DMS53 (cell line): Measurements from ENCODE around the gene SUGCT.
"Not testable (repeated sequence)": the region's sequence is repeated elsewhere in the genome, so short reads cannot be mapped to it uniquely, and the experiment has no call there.

ENCODE experiments used
- DNase-seq: peaks from one replicate; lab custom pipeline; 2025; lab: John Stamatoyannopoulos, UW

Gene SUGCT

DNA sequence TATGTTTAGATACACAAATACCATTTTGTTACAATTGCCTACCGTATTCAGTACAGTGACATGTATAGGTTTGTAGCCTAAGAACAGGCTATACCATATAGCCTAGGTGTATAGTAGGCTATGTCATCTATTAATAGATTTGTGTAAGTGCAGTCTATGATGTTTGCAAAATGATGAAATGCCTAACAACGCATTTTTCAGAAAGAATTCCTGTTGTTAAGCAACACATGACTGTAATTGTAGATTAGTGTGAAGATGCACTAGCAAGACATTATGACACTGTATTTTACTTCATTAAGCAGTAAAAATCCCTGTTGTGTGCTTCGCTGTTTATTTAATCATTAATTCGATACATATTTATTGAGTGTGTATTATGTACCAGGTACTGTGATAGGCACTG is 446.0 kb downstream of the SUGCT start:
- DNase-seq = no peak

DNA sequence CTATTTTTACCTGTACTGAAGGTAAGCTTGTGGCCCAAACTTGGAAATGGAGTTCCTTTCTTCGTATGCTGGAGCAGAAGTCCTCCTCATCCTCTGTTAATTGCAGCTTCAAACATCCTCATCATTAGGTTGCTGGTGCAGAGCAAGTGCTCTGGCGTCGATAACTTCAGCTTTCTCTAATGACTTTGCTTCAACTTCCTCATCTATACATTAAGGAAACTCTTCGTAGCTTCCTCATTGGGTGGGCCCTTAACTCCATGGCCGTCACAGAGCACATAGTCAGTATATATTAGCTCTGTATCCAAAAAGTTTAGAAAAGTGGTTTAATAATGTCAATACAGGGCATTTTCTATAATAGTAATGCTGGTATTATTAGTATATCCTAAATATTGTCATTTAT is 447.7 kb downstream of the SUGCT start:
- no peak for DNase-seq

DNA sequence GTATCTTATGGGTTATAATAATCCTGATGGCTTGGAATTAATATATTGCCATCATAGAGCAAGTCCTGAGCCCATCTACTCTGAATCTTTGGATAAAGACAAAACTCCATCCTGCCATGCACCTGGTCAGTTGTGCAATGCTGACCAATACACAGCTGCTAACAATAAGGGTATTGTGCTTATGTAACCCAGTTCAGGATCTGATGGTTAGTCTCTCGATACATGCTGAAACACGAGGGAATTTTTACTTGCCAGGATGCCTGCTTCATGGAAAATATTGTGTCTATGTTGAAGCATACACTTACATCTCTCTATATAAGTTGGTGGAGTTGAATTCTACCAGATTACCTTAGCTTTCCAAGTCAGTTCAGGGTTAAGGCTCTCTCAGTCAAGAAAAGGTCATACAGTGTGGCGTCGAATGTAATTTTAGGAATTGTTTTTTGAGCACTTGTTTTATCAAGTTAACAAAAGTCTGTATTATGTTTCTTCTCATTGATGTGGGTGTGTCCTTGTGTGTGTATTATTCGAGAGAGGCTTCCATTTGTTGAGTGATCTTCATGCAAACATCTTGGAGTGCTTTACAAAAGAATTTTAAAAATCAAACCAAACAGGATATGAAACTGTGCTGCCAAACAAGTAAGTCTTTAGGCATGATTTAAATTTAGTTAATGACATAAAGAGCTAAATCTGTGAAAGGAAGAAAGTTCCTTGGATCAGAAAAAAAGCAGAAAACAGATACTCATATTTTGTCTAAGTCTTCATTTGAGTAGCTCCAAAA is 449.1 kb downstream of the SUGCT start:
- no peak for DNase-seq

DNA sequence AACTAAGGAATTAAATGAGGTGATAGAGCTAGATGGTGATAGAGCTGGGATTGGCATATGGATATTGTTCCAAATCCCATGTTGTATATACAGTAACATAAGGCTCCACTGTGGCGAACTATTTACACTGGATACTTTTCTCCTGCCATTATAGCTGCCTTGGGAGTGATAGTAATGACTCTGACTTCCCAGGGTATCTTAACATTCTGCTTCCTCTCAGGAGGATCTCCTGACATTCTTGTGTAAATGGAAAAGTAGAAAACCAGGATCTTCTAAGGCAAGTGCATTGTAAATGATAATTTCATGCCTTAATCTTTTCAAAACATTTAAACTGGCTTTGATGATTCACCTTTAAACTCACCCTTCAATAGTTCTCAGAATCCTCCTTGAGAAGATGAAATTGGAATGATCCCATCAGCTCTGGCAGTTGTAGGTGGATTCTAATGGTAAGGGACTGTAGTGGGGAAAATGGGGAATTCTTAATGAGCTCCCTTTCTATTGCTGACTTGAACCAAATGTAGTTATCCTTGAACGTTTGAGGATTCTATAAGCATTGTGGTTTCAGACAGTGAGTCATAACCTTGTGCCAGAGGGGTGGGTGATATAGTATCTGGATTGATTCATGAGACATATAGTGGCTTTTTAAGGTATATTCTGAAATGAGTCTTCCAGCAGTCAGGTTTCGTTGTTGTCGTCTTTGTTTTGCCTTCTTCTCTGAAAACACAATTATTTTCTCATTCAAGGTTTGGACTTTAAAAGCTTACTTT is 450.0 kb downstream of the SUGCT start:
- DNase-seq = no peak

DNA sequence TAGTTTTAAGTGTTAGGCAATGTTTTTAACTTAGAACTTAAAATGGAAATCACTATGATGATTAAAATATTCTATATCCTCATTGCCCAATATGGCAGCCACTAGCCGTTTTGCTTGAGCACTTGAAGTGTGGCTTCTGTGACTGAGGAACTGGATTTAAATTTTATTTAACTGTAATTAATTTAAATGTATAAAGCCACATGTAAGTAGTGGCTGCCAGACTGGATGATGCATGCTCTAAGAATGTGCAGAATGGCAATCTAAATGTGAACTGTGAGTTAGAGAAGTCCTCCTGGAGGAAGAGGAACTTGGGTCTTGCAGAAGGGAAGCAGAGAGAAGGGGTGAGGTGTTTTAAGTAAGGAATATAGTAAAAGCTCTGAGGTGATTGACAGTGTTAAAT is 451.4 kb downstream of the SUGCT start:
- DNase-seq = no peak

DNA sequence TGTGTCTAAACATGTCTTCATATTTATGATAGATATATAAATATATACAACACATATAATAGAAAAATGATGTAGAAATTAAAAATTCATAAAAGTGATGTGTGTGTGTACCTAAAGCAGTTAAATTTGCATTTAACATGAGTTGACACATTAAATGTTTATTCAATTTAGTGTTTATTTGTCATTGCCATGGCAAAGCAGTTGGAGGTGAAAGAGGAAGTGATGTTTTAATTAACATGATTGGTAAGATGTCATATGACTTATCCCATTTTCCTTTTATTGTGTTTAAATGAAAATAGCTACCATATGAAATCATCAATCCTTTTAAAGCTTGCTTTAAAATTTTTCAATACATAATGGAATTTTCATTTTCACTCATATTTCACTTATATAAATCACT is 452.6 kb downstream of the SUGCT start:
- peak; percentile 56 for DNase-seq

DNA sequence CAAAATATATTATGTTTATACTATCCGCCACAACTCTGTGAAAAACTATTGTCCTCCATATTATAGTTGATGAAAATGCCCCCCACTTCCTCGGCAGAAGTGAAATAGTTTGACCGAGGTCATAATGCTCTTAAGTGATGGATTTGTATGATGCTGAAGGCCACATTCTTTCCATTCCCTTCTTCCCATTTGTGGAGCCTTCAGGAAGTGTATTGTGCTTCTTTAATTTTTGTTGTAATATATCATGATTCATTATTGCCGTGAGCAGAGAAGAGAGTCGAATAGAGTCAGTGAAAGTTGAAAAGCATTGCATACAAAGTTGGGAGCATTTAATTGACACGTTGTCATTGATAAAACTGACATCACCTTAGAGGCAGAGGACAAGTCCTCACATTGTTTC is 460.3 kb downstream of the SUGCT start:
- no peak for DNase-seq

DNA sequence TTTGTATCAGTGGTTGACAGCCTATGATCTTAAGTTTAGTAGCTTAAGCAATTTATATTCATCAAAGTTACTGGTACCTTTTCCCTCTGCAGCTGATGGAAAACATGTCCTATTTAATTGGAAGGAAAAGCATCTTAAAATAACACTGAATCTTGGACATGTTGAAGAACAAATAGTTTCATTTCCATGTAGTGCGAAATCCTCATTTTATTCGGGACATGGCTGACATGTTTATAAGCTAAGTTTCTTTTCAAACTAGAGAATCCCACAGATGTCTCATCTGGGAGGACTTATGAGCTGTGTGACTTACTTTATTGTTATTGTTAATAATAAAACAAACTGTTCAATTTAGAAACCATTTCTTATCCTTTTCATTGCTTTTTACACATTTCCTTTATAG is 461.0 kb downstream of the SUGCT start:
- no peak for DNase-seq

DNA sequence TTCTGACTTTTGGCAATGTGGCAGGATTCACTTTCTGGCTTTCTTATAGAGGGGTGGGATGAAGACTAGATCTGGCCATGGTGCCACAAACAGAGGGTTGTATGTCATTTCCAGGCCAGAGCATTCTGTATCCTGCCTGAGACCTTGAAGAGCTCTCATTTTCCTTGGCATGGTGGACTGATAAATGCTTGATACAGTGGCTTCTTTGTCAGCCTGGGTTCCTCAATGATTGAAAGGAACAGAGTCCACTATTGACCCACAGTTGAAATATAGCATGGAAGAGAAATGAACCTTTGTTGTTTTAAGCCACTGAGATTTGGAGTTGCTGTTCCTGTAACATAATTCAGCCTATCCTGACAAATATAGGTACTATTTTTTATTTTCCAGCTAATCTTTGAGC is 462.7 kb downstream of the SUGCT start:
- DNase-seq = no peak

DNA sequence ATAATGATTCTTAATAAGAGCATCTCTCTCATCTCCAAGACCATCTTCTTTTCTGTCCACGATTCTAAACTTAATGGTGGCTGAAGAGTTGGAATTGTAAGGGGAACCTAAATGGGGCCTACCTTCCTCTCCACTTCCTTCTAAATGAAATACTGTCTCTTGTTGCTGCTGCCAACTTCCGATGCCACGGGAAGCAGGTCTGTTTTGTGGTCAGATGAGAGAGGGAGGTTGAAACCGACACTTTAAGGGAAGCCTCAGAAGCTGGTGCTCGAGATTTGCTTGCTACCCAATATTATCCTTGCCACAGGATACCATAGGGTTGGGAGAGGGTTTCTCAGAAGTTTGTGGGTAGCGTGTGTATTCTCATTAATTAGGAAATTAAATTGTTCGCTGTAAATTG is 464.1 kb downstream of the SUGCT start:
- no peak for DNase-seq

DNA sequence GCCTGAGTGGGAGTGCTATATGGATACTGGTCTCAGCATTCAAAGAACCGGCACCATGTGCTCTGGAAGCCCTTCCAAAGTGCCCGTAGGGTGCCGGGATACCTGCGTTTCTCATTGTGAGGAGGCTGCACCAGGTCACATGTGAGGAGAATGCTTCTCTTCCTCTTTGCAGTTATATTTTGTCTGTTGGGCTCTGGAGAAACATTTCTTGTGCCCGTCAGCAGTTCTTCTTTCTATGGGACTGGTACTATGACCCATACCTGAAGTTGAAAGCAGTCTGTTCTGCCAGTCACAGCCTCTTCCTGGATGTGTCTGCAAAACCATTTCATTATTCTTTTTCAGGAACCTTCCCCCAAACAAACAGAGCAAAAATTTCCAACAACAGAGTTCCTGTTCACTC is 465.0 kb downstream of the SUGCT start:
- no peak for DNase-seq

DNA sequence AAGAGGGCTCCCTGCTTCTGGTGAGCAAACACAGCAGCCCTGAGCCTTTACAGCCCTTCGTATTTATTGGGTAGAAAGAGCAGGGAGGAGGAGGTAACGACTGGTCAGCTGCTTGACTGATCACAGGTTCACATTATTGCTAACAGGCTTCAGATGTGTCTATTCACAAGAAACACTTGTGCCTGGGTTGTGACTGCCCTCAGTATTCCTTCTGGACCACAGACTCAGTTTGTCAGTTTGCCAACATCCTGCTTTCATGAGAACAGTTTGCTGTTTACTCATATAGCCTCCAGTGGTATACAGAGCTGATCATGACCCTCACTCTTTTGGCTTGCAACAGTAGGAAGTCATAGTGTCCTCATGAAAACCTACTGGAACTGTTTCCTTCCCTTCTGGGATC is 467.5 kb downstream of the SUGCT start:
- DNase-seq = not testable (repeated sequence)

DNA sequence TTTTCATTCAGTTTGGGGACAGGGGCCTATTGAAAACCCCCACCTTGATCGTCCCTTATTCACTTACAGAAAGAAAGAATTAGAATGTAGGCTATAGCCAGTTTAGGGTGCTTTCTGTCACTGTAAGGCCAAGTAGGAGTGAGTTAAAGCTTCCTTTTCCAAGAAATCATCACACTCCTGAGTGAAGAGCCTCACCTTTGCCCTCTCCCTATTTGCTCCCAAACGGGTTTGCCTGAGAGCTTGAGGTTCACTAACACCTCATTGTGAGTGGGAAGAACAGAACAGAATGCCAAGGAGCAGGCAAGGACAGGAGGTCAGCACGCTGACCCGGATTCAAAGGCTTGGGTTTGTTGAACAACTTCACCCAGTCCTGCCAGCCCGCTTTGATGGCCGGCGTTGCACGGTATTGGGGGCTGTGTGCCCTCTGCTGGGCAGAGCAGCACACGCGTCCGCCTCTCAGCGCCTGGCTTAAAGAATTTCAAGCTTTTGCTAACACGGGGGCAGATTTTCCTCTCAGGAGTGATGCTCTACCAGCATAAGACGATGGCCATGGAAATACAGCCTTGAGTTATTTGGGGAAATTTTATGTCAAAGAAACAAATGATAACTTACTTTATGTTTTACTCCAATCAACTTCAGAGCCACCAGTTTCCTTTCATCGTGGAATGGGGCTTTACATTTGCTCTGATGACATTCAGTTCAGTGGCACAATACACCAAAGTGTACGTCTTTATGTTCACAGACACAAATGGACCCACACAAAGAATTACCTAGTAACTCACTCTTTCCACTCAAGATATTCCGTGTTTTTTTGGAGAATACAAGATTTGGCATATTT is 470.0 kb downstream of the SUGCT start:
- DNase-seq = peak; percentile 75

DNA sequence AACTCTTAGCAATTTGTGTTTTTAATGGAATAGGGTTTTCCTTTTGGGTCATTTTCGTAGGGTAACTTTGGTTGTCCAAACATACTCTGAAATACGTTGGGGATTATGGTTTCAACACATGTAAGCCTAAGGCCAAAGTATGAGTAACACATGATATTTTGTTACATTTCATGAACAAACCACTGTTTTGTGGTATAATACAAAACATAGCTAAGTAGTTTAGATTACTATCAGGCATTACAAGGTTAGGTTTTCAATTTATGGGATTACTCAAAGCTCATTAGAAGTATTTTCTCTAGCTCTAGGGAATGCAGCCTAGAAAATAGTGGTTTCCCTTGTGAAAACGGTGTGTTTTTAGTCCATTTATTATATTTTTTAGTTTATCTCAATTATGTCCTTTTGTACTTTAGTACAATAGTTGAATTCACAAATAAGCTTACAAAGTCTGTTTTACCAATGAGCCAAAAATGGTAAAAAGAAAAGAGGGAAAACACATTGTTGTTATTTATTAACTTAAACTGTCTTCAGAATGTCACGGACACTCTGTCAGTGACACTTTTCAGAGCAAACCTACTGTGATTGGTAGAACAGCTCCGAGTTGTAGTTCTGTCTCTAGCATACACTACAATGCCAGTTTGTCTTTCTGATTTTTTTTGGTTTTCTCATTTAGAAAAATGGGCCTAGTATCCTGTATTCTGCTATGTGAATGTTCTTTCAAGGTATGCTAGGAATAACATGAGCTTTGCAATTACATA is 473.7 kb downstream of the SUGCT start:
- no peak for DNase-seq

DNA sequence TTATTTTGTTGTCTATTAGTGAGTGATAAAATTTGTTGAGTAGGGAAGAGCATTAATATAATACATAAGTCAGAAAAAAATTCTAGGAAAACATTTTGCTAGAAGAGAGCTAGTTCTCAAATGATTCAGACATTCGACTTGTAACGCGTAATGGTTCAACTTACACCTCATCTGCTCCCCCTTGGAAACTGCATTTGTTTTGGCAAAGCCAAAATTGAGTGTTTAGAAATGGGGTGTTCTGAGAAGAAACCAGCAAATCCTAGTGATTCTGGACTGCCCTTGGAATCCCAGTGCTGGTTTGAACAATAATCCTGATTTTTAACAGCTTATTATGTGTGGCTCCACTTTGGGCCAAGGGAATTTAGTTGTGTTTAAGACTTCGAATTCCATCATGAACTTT is 475.7 kb downstream of the SUGCT start:
- DNase-seq = no peak

DNA sequence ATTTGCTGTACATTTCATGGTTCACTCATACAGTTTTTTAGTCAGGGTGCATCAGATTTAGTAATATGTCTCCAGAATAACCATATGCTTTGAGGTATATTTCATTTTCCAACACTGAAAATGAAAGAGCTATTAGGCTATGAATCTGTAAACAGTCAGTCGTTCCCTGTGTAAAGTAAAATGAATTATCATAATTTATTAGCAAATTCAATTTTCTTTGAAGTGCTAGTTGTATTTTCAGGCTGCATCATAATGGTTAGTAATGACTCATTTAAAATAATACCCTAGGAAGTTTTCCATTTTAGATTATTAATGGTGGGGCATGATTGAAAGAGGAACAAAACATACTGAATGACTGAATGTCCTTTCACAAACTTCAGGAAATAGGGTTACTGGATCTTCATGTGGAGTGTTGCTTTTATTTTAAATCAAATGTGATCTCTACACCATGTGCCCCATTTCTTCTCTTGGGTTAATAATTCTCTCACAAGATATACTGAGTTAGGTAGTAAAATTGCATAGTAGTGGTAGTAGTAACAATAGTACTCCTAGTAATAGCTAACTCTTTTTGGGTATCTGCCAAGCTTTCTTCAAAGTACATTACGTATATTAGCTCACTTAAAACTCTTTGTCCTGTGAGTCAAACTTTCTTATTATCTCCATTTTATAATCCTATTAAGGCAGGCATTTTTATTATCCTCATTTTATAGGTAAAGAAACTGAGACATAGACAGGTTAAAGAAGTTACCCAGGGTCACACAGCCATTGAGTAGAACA is 476.5 kb downstream of the SUGCT start:
- no peak for DNase-seq

DNA sequence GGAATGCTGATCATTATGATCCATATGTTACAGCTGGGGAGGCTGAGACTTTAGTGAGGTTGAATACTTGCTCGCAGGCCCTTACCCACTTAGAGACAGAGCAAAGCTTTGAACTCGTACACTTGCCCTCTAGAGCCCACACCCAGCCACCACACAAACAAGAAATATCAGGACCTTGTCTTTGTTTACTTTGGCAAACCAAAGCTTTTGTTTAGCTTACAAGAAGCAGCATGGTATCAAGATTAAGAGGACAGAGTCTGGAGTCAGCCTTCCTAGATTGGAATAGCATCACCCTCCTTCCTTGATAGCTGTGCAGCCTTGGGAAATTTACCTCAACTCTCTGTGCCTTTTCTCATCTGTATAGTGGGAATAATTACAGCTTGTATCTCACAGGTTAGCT is 477.5 kb downstream of the SUGCT start:
- DNase-seq = no peak

DNA sequence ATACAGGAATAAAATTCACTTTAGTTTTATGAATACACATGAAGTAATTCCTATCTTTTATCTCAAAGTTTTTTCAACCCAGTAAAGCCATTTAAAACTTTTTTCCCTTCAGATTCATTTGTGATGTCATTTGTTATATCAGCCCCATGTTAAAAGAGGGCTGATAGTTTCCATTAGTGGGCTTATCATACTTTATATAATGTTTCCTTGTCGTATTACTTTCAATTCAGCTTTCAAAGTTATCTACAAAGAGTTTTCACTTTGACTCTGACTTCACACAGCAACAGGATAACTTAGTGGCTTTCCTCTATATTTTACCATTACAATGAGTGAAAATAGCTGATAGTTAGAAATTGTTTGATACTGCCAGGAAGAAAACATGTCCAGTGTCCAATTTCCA is 484.8 kb downstream of the SUGCT start:
- DNase-seq = no peak

DNA sequence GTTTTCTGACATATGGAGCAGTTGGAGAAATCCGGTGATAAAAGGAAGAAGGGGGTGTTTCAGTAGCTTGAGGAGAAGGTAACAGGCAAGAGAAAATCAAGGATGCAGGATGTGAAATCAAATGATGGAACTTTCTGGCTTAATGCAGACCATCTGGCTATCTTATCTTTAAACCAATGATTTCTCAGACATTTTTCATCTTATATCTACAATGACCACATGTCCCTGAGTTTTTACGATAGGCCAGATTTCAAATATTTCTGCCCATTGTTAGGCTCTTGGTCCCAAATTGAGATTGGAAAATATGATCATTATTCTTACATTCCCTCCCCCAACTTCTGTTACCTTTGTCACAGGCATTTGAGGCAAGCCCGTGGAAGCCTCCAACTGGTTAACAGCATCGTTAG is 486.8 kb downstream of the SUGCT start:
- no peak for DNase-seq

DNA sequence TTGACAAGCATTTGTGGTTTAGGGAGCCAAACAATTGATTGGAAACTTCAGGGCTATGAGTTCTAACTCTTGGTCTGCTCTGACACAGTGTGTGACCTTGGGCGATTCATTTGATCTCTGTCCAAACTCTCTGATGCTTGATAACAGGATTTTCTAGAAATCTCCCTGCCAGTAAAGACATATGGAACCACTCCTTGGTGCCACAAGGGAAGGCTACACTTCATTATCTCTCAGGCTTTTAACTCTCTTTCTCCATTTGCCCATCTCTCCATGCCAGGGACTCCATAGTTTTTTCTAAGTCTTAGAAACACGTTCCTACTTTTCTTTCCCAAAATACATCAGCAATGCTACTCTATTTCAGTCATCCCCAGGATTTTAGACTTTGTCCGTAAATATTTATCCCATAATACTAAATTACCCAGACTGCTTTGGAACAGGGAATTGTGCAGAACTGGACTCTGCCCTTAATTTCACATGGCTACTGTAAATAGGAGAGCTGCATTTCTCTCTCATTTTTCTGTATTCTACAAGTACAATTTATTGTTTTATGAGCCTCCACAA is 488.2 kb downstream of the SUGCT start:
- DNase-seq = no peak

DNA sequence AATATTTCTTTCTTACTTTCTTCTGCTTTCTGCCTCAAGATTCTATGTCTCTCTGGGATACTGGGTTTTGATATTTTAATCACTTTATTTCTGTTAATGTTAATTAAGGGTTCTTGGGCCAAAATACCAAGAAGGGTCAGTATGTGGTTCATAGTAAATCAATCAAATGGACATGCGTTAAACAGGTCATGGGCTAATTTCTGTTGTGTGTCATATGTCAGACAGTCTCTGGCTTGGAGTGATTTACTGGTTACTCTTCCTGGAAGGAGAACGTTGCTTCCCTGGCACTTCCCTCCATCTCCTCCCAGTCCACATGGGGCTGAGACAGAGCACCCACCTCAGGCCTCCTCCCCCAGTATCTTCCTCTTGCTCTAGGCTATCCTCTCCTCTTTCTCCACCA is 489.1 kb downstream of the SUGCT start:
- DNase-seq = no peak
